CD4-positive, alpha-beta T cell treated with Interleukin-1 beta for 1 hour (primary cell): ENCODE results near the gene C1RL.
"Not testable (repeated sequence)": the region's sequence is repeated elsewhere in the genome, so short reads cannot be mapped to it uniquely, and the experiment has no call there.

Experiments used
- DNase-seq, 2 donors: peaks; one replicate each; pipeline ENCODE4 v3.0.0-alpha.2; 2020 to 2022

C1RL gene

DNA sequence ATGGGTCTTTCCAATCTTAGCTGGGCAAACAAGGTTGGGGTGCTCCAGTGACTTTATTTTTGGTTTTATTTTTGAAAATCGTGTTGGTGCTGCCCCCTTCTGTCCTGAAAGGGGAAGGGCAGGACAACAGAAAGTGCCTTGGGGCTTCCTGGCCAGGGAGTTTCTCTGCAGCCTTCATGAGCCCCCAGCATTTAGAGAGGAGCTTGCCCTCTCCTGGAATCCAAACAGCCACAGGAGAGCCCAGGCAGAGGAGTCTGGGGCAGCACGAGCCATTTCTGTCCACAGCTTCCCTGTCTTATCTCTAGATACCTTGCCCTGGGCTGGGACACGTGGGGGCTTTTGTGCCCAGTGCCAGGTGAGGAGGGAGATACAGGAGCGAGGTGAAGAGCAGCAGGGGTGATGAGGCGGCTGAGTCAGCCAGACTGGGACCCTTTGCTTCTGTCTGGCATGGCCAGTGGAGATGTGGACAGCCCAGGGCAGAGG, 4.4 kb upstream of the C1RL start:
- DNase-seq = peak; percentile 38 to 73

- DNase-seq = no peak
These were observed 3.0 kb upstream of the C1RL start for GRCh38 chr12:7112041-7112440.

GRCh38 chr12:7110661-7111060, 1.6 kb upstream of the C1RL start:
- no peak for DNase-seq

DNA sequence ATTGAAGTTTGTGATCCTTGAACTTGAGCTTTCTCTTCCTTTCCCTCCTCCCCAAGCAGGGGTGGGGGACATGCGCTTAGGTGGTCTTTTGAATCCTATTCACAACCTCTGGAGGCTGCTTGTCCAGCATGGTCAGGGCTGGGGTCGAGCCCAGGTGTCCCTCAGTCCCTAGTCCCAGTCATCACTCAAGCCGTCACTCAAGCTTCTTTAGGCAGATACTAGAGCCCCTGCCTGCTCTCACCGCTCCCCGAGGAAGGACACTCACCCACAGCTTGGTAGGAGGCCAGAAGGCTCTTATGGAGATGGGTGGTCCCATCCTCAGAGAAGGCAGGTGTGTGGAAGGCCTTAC, 532 bp upstream of the C1RL start:
- DNase-seq = no peak

GRCh38 chr12:7108003-7108795, 815 bp downstream of the C1RL start:
- peak; percentile 73 to 77 for DNase-seq

- DNase-seq = no peak
These were observed 1.4 kb downstream of the C1RL start for GRCh38 chr12:7107636-7108002.

DNA sequence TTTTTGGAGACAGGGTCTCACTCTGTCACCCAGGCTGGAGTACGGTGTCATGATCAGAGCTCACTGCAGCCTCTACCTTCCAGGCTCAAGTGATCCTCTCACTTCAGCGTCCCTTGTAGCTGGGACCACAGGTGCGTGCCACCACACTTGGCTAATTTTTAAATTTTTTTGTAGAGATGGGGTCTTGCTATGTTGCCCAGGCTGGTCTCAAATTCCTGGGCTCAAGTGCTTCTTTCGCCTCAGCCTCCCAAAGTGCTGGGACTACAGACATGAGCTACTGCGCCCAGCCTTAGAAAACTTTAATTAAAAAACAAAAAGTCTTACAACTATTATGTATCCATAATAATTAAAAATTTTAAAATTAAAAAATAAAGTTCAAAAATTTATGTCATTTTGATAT, 1.8 kb downstream of the C1RL start:
- DNase-seq = not testable (repeated sequence)

DNA sequence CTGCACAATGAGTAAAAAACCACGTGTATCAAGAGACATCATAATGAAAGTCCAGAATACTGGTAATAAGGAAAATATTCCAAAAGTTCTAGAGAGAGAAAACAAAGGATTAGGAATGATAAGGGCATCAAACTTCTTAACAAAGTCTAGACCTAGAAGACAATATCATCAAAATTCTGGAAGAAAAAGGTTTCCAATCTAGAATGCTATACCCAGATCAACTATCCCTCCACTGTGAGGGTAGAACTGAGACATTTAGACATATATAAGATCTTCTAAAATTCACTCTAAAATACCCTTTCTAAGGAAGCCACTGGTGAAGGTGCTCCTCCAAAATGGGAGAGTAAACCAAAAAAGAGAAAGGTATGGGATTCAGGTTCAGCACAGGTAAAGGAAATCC, 2.9 kb downstream of the C1RL start:
- DNase-seq = no peak

GRCh38 chr12:7103837-7104584, 5.0 kb downstream of the C1RL start:
- no peak for DNase-seq

- no peak for DNase-seq
These were observed 6.4 kb downstream of the C1RL start for GRCh38 chr12:7102582-7102981.

- no peak for DNase-seq
These were observed 7.3 kb downstream of the C1RL start for GRCh38 chr12:7101694-7102131.

GRCh38 chr12:7101047-7101693, 7.8 kb downstream of the C1RL start:
- no peak for DNase-seq

- DNase-seq = no peak
These were observed 8.8 kb downstream of the C1RL start for GRCh38 chr12:7100239-7100638.

- DNase-seq = no peak
These were observed 9.6 kb downstream of the C1RL start for GRCh38 chr12:7099290-7099996.

GRCh38 chr12:7096979-7097378, 12.0 kb downstream of the C1RL start:
- DNase-seq = no peak

DNA sequence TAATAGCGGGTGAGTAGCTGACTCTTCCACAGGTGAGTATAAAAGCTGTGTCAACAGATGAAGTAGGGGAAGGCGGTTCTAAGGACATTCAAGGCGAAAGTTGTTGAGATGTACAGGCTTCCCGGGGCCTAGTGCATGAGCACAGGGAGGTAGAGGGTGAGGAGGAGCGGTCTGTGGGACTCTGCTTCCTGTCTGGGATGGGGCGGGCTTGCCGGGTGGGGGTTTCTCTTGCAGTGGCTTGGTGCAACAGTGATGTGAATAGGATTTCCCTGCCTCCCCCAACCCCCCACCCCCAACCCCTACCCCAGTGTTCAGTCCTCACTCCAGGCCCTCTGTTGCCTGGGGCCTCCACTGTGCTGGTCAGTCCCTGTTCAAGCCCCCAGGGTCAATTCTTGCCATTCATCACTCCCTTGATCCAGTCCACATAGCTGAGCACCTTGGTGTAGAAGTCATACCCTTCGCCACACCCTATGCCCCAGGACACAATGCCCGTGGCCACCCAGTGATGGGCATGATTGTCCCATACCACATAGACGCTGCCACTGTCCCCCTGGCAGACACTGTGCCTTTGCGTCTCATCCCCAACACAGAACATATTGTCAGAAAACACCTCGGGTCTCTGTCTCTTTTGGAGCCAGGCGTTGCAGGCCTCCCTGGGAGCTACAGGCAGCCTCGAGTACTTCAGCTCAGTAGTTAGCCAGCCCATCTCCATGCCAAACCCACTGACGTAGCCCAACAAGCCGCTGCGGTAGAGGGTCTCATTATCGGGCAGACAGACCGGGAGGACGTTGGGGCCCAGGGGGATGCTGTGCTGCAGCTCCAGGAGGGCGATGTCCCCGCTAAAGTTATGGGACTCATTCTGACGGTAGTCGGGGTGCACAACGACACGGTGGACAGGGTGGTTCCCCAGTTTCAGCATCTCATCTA, 12.7 kb downstream of the C1RL start:
- DNase-seq = no peak

DNA sequence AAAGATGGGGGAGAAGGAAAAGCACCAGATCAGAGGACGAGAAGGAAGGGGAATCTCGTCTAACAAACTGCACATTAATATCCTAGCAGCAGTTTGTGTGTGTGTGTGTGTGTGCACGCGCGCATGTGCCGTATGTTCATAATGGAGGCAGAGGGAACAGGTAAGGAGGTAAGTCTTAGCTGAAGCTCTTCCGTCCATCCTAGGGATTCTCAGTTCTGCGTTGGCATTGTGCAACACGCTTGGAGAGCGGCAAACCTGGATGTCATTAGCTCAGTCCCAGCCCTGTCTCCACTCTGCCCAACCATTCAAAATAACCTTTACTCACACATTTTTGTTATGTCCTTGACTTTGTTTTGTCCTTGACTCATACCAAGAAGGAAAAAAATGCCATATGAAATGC, 15.1 kb downstream of the C1RL start:
- DNase-seq = no peak

DNA sequence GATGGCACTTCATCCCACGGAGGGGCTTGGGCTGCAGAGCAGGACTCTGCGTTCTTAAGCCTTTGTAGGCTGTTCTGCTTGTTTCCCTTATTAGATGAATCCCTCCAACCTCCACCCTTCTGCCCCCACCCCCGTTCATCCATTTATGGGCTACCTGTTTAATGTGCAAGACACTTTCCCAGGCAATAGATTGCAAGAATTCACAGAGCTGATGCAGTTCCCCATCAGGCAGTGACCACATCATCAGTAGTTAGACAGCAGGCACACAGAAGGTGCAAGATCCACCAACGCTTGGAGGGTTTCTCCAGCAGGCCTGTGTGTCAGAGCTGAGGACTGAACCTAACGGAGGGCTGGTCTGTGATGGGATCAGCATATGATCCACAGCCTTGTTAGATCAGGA, 15.5 kb downstream of the C1RL start:
- no peak for DNase-seq

DNA sequence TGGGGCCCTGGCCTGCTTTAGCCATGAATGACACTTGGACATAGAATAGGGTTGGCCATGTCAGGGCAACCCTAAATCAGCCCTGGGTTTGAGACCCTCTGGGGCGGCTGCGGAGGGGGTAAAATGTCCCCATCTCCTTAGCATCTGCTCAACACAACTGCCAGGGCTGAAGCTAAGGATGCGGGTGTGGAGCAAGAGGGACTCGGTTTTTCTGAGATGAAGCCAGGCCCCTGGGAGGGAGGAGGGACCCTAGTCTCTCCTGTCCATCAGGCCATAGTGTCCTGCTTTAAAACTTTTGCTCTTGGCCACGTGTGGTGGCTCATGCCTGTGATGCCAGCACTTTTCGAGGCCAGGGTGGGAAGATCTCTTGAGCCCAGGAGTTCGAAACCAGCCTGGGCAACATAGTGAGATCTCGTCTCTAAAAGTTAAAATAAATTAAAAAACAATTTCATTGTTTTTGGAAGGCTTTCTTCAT, 16.0 kb downstream of the C1RL start:
- DNase-seq = no peak

DNA sequence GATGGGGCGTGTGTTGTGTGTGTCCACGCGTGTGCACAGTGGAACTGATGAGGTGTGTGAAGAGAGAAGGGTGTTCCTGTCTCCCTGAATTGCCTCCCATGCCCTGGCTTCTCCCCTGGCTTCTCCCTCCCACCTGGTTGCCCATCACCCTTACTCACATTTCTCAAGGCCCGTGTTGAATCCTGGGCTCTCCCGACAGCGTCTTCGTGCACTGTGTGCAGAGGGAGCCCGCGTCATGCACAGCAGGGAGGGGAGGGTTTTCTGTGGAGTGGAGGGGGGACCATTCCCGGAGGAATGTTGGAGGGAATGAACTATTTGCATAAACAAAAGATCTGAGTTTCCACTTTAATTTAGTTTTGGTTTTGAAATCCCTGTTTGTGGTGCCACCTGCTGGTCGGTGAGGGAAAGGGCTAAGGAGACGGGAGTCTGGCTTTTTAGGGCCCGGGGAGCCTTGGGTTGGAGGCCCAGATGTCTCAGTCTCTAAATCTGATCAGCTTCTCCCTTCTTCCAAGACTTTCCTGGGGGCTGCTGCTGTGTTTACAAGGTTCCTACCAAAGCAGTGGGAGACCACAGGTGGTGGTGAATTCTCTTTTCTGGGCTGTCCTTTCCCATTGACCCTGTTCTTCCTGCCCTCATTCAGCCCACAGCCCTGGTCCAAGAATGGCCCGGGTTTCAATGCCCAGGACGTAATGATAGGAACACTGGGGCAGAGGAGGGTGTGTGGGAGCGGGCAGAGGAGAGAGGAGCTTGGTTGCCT, 16.6 kb downstream of the C1RL start, which contains the start of gene C1R:
TSS of gene C1R (minus strand) at position 217 of the 757 bp plus-strand sequence. CDS start at position 160, 57 bp downstream.
- DNase-seq = peak; percentile 59 to 70

DNA sequence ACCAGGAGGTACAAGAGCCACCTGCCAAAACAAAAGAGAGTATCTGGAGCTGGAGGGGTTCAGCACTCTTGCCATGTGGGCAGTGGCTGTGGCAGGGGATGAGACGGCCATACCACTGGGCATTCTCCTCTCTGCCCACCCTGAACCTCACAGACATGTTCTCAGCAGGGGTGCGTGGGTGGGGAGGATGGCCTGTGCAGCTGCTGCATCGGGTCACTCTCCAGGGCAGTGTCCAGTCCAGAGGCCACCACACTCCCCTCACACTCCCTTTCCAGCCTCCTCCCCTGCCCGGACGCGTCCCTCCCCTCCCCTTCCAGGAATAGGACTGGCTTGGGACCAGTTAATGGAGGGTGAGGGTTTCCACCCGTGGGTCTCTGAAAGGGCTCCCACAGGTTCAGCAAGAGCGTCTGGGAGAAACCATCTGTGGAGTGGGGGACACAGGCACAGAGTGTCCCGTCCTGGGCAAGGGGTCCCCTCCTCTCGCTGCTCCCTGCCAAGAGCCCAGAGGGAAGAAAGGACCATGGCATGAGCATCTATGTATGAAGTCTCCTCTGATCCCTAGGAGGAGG, 17.3 kb downstream of the C1RL start:
- no peak for DNase-seq
